ENCODE results near the gene ZNF423.

- TF ChIP-seq CTCF (conservative IDR thresholded peaks at IDR 0.05 in 1 of 2, IDR thresholded peaks at IDR 0.05 in 1 of 2; ENCODE audit: extremely low read depth in 1 of 2, insufficient read depth in 1 of 2, low read depth in 1 of 2, low read length in 2 of 2) = no peak
- TF ChIP-seq EZH2 (IDR thresholded peaks at IDR 0.05; ENCODE audit: borderline replicate concordance, low read length) = no peak
Measured at GRCh38 chr16:49679095-49679494, 176.8 kb downstream of the ZNF423 start.
